ENCODE measurements around the gene BRCA2.

GRCh38 chr13:32446773-32447465 is 131.6 kb downstream of the BRCA2 start:
- no peak for TF ChIP-seq CTCF (conservative IDR thresholded peaks at IDR 0.05; ENCODE audit: low read depth, low read length)
- no peak for TF ChIP-seq EZH2 (IDR thresholded peaks at IDR 0.05; ENCODE audit: low read length, unreplicated experiment)
- TF ChIP-seq EZH2phosphoT487 (IDR thresholded peaks at IDR 0.05; ENCODE audit: borderline replicate concordance, low read length): no peak

All from PC-3 (cell line).